ENCODE data around the gene MAN1C1.

The MAN1C1 gene

DNA sequence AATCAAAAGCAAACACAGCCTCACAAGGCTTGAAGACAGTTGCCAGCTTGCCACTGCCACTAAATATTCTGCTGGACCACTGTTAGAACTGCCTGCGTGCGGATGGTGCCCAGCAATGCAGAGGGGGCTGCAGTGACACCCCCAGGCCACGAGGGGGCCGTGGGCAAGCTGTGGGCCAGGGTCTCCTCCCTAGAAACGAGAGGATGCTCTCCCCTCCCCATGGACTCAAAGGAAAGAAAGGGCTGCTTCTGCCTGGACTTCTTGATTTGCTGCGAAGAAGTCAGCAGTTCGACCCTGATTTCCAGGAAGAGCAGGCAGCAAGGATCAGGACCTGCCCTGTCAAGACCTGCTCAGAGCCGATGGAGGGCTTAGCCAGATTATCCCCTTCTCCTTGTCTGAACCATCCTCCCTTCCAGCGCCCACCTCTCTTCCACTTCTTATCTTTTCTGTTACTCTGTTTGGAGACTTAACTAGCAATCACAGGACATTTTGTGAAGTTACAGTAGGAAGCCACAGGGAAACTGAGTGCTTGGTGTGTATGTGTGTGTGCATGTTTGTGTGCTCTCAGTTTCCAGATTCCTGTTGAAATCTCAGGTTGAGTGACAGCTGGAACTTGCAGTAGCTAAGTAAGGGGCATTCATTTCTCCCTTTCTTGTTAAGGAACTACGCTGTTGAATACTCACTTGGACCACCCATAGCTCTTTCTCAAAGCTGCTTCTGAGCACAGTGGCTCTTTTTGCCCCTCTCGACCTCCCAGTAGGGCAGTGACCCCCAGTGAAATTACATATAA is 2.7 kb downstream of the MAN1C1 start:
- peaks cover 37% of the 10 kb centered on the region for H3K27me3 ChIP-seq (ENCODE audit: insufficient read depth, low read length)

DNA sequence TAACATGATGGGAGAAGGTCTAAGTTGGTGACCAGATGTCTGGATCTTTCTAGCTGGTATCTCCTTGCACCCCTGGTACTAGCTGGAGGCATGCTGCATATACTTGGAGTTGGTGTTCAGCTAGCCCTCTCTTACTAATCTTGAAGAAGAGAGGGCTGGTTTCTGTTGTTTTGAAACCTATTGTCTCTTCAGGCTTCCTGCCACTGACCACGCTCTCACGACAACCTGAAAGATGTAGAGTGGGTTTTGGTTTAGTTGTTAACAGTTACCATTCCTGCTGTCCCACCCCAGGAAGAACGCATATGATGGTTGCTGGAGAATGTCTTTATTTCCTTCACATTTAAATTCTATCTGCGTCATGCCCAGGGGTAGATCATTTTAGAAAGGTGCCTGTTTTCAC is 3.6 kb downstream of the MAN1C1 start:
- peaks cover 27% of the 10 kb centered on the region for H3K27me3 ChIP-seq (ENCODE audit: insufficient read depth, low read length)
- no peaks in the 10 kb centered on the region for H3K9me3 ChIP-seq (ENCODE audit: insufficient read depth, low read depth, low read length)
- no peak overlapping the region for H3K4me3 ChIP-seq (ENCODE audit: low read length)
- H3K9ac ChIP-seq (ENCODE audit: low read depth, low read length): no peak overlapping the region
- no peak overlapping the region for H3K27ac ChIP-seq (ENCODE audit: low read length)
- H3K36me3 ChIP-seq (ENCODE audit: insufficient read depth, low read depth, low read length): no peaks in the 10 kb centered on the region
- peaks cover 11% of the 10 kb centered on the region for H3K4me1 ChIP-seq (ENCODE audit: insufficient read depth, low read length)

More for the DNA sequence above, 2.7 kb downstream of the MAN1C1 start:
- Histone ChIP-seq H3K36me3 (ENCODE audit: insufficient read depth, low read depth, low read length) (no peaks in the 10 kb centered on the region), H3K4me3 (ENCODE audit: low read length) (peak overlapping the region; percentile 67; the same call in 1 of the 2 replicates), H3K4me1 (ENCODE audit: insufficient read depth, low read length) (peaks cover 11% of the 10 kb centered on the region), H3K9ac (ENCODE audit: low read depth, low read length) (no peak overlapping the region), H3K9me3 (ENCODE audit: insufficient read depth, low read depth, low read length) (no peaks in the 10 kb centered on the region), H3K27ac (ENCODE audit: low read length) (no peak overlapping the region)

DNA sequence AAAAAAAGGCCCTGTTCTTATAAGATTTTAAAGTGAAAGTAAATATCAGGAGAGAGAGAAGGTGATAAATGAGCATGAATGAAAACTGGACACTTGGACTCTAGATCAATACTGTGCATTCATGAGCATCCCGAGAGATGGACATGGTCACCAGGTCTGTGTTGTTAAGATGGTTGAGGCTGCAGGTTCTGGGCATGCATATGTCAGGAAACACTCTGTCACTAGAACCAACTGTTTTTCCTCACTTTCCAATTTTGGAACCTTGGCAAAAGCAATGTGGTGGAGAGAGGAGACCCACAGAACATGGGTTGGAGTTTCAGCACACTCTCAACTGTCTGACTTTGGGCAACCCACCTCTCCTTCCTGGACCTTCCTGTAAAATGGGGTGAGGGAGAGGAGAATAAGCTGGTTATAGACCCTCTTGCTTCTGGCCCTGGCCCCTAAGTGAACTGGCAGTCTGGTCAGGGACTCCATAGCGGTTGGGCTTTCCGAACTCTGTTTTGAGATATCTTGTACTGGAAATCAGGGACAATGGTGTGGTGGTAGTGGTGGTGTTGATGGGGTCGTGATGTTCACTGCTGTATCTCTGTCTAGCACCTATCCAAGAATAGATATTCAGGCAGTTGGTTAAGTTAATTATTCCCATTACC is 4.2 kb downstream of the MAN1C1 start:
- Histone ChIP-seq H3K4me3 (ENCODE audit: low read length) (no peak overlapping the region), H3K27me3 (ENCODE audit: insufficient read depth, low read length) (peaks cover 21% of the 10 kb centered on the region), H3K9me3 (ENCODE audit: insufficient read depth, low read depth, low read length) (no peaks in the 10 kb centered on the region), H3K9ac (ENCODE audit: low read depth, low read length) (no peak overlapping the region), H3K27ac (ENCODE audit: low read length) (no peak overlapping the region), H3K4me1 (ENCODE audit: insufficient read depth, low read length) (peaks cover 5% of the 10 kb centered on the region; the same call in 1 of the 2 replicates), H3K36me3 (ENCODE audit: insufficient read depth, low read depth, low read length) (no peaks in the 10 kb centered on the region)

DNA sequence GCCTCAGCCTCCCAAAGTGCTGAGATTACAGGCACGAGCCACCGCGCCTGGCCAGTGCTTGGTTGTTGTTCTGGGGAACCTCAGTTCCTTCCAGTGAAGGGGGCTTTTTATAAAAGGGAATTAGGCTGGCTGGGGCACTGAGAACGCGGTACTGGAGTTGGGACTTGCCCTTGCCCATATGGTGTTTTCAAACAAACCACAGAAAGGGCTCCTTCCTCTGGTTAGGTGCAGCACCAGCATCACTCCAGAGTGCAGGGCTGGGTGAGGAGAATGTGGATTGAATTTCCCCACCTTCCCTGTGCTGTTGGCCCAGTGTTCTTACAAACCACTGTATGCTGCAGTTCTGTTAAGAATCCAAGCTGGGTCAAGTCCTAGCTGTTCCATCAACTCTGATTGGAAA is 5.3 kb downstream of the MAN1C1 start:
- H3K36me3 ChIP-seq (ENCODE audit: insufficient read depth, low read depth, low read length): no peaks in the 10 kb centered on the region
- no peaks in the 10 kb centered on the region for H3K9me3 ChIP-seq (ENCODE audit: insufficient read depth, low read depth, low read length)
- no peak overlapping the region for H3K4me3 ChIP-seq (ENCODE audit: low read length)
- peaks cover 20% of the 10 kb centered on the region for H3K27me3 ChIP-seq (ENCODE audit: insufficient read depth, low read length)
- H3K27ac ChIP-seq (ENCODE audit: low read length): no peak overlapping the region
- peaks cover 5% of the 10 kb centered on the region; the same call in 1 of the 2 replicates for H3K4me1 ChIP-seq (ENCODE audit: insufficient read depth, low read length)
- no peak overlapping the region for H3K9ac ChIP-seq (ENCODE audit: low read depth, low read length)

DNA sequence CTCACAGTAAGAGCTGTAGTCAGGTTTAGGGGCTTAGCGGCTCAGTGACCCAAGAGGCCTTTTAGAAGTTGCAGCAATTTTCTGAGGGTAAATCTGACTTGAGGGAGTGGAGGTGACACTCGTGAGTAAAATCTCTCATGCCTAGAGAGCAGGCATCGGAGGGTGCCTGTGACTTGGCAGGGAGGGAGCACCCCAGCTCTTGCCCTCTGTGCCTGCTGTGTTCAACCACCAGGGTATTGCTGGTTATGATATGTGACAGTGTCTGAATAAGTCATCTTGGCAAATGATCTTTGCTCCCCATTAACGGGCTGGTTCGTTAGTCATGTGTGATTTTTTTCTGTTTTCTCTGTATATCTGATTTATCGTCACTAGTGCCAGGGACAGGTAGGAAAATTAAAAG is 5.9 kb downstream of the MAN1C1 start:
- peaks cover 5% of the 10 kb centered on the region; the same call in 1 of the 2 replicates for H3K4me1 ChIP-seq (ENCODE audit: insufficient read depth, low read length)
- no peaks in the 10 kb centered on the region for H3K9me3 ChIP-seq (ENCODE audit: insufficient read depth, low read depth, low read length)
- no peak overlapping the region for H3K4me3 ChIP-seq (ENCODE audit: low read length)
- H3K27me3 ChIP-seq (ENCODE audit: insufficient read depth, low read length): peaks cover 15% of the 10 kb centered on the region
- no peak overlapping the region for H3K9ac ChIP-seq (ENCODE audit: low read depth, low read length)
- H3K36me3 ChIP-seq (ENCODE audit: insufficient read depth, low read depth, low read length): no peaks in the 10 kb centered on the region
- H3K27ac ChIP-seq (ENCODE audit: low read length): no peak overlapping the region

DNA sequence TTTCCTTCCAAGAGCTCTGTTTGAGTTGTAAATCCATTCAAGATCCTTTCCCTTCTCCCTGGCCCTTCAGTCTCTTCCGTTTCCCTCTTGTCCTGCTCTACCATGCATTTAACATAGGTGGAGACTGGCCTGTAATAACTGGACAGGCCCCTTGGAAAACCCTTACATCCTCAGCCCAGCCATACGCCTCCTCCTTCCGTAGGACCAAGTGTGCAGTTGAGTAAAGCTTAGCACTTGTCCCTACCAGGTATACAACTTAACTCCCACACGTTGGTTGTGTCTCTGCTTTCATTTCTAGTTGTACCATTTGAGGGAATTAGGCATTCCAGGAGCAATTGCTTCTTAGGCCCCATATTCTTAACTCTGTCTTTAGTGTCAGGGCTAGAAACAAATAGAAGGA is 6.4 kb downstream of the MAN1C1 start:
- H3K27ac ChIP-seq (ENCODE audit: low read length): no peak overlapping the region
- H3K9ac ChIP-seq (ENCODE audit: low read depth, low read length): no peak overlapping the region
- no peaks in the 10 kb centered on the region for H3K9me3 ChIP-seq (ENCODE audit: insufficient read depth, low read depth, low read length)
- no peak overlapping the region for H3K4me3 ChIP-seq (ENCODE audit: low read length)
- H3K27me3 ChIP-seq (ENCODE audit: insufficient read depth, low read length): peaks cover 10% of the 10 kb centered on the region
- no peaks in the 10 kb centered on the region for H3K36me3 ChIP-seq (ENCODE audit: insufficient read depth, low read depth, low read length)
- H3K4me1 ChIP-seq (ENCODE audit: insufficient read depth, low read length): peaks cover 5% of the 10 kb centered on the region; the same call in 1 of the 2 replicates

DNA sequence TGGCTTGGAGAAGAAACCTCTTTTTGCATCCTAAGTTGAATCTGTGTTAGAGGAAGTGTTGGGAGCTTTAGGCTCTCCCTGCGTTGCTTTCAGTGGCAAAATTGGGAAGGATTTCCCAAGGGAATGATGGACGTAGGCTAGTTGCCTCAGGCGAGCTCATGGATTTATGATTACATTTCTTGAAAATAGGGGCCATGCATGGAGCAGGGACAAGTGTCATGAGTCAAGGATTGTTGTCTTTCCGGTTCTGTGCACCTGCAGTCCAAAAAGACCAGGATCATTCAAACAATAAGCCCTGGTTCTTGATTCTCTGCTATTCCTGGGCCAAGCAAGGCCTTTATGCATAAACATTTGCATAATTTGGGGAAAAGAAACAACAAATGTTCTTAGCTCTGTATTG is 7.1 kb downstream of the MAN1C1 start:
- peaks cover 3% of the 10 kb centered on the region for H3K27me3 ChIP-seq (ENCODE audit: insufficient read depth, low read length)
- peaks cover 5% of the 10 kb centered on the region; the same call in 1 of the 2 replicates for H3K4me1 ChIP-seq (ENCODE audit: insufficient read depth, low read length)
- H3K36me3 ChIP-seq (ENCODE audit: insufficient read depth, low read depth, low read length): no peaks in the 10 kb centered on the region
- H3K9me3 ChIP-seq (ENCODE audit: insufficient read depth, low read depth, low read length): no peaks in the 10 kb centered on the region
- H3K4me3 ChIP-seq (ENCODE audit: low read length): no peak overlapping the region
- no peak overlapping the region for H3K27ac ChIP-seq (ENCODE audit: low read length)
- H3K9ac ChIP-seq (ENCODE audit: low read depth, low read length): no peak overlapping the region

DNA sequence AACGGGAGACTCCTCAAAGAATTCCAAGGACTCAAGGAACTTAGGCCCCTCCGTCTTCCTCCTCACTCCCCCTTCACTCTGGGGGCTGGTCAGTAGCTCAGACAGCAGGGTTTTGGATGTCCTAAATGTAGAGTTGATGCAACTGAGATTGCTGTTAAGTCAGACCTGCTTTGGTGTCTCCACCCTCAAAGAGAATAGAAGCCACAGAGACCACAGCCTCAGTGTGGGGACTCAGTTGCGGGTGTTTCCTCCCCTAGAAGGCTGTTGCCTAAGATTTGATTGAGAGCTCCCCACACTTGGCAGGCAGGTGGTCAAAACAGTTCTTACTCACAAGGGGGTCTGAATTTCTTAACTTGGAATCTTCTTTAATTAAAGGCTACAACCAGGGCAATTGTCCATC is 7.6 kb downstream of the MAN1C1 start:
- Histone ChIP-seq H3K4me3 (ENCODE audit: low read length) (no peak overlapping the region), H3K4me1 (ENCODE audit: insufficient read depth, low read length) (peaks cover 5% of the 10 kb centered on the region; the same call in 1 of the 2 replicates), H3K27me3 (ENCODE audit: insufficient read depth, low read length) (no peaks in the 10 kb centered on the region; the same call in 1 of the 2 replicates), H3K9me3 (ENCODE audit: insufficient read depth, low read depth, low read length) (no peaks in the 10 kb centered on the region), H3K36me3 (ENCODE audit: insufficient read depth, low read depth, low read length) (no peaks in the 10 kb centered on the region), H3K27ac (ENCODE audit: low read length) (no peak overlapping the region), H3K9ac (ENCODE audit: low read depth, low read length) (no peak overlapping the region)

DNA sequence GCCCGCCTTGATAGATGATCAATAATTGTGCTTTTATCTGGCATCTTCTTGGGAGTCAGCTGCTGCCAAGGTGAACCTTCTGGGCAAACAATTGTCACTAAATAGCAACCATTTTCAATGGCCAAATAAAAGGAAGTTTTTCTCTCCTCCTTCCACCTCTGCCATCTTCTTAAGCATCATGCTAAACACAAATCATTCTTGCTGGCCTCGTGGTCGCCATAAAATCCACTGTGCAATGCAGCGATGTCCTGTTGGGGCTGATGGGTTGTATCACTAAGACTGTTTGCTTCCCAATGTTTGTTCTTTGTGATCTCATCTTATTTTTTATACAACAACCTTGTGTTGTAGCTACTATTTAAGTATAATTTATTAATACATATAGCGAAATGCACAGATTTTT is 8.0 kb downstream of the MAN1C1 start:
- Histone ChIP-seq H3K4me3 (ENCODE audit: low read length) (no peak overlapping the region), H3K27me3 (ENCODE audit: insufficient read depth, low read length) (no peaks in the 10 kb centered on the region; the same call in 1 of the 2 replicates), H3K9me3 (ENCODE audit: insufficient read depth, low read depth, low read length) (no peaks in the 10 kb centered on the region), H3K9ac (ENCODE audit: low read depth, low read length) (no peak overlapping the region), H3K36me3 (ENCODE audit: insufficient read depth, low read depth, low read length) (no peaks in the 10 kb centered on the region), H3K4me1 (ENCODE audit: insufficient read depth, low read length) (peaks cover 1% of the 10 kb centered on the region; the same call in 1 of the 2 replicates), H3K27ac (ENCODE audit: low read length) (no peak overlapping the region)

DNA sequence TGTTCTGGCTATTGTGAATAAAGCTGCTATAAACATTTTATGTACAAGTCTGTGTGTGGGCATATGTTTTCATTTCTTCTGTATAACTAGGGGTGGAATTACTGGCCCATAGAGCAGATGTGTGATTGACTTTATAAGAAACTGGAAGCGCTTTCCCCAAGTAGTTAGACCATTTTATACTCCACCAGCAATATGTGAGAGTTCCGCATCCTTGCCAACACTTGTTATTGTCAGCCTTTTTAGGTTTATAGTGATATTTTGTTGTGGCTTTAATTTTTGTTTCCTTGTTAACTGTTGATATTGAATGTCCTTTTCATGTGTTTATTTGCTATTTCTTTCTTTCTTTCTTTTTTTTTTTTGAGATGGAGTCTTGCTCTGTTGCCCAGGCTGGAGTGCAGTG is 9.4 kb downstream of the MAN1C1 start:
- H3K9ac ChIP-seq (ENCODE audit: low read depth, low read length): no peak overlapping the region
- no peaks in the 10 kb centered on the region for H3K4me1 ChIP-seq (ENCODE audit: insufficient read depth, low read length)

DNA sequence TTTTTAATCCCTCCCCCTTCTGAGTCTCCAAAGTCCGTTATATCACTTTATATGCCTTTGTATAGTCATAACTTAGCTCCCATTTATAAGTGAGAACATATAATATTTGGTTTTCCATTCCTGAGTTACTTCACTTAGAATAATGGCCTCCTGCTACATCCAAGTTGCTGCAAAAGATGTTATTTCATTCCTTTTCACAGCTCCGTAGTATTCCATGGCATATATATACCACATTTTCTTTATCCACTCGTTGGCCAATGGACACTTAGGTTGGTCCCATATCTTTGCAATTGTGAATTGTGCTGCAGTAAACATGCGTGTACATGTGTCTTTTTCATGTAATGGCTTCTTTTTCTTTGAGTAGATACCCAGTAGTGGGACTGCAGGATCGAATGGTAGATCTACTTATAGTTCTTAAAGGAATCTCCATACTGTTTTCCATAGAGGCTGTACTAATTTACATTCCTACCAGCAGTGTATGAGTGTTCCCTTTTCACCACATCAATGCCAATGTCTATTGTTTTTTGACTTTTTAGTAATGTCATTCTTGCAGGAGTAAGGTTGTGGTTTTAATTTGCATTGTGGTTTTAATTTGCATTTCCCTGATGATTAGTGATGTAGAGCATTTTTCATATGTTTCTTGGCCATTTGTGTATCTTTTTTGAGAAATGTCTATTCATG is 12.3 kb downstream of the MAN1C1 start:
- Histone ChIP-seq H3K4me1 (ENCODE audit: insufficient read depth, low read length) (no peaks in the 10 kb centered on the region), H3K9ac (ENCODE audit: low read depth, low read length) (no peak overlapping the region), H3K27ac (ENCODE audit: low read length) (no peak overlapping the region), H3K36me3 (ENCODE audit: insufficient read depth, low read depth, low read length) (no peaks in the 10 kb centered on the region), H3K9me3 (ENCODE audit: insufficient read depth, low read depth, low read length) (no peaks in the 10 kb centered on the region), H3K27me3 (ENCODE audit: insufficient read depth, low read length) (no peaks in the 10 kb centered on the region), H3K4me3 (ENCODE audit: low read length) (no peak overlapping the region)

More for the DNA sequence above, 9.4 kb downstream of the MAN1C1 start:
- Histone ChIP-seq H3K36me3 (ENCODE audit: insufficient read depth, low read depth, low read length) (no peaks in the 10 kb centered on the region), H3K27ac (ENCODE audit: low read length) (no peak overlapping the region), H3K27me3 (ENCODE audit: insufficient read depth, low read length) (no peaks in the 10 kb centered on the region), H3K9me3 (ENCODE audit: insufficient read depth, low read depth, low read length) (no peaks in the 10 kb centered on the region), H3K4me3 (ENCODE audit: low read length) (no peak overlapping the region)
